HepG2 (cell line): Measurements from ENCODE around the gene RGS19. TPM values are rescaled to one million over a fixed set of nuclear protein-coding genes. Genes with fewer than 3 reads are reported as not detected.

Source experiments
- ARHGAP35 ChIP-seq: sonication (generic); formaldehyde crosslinking; IDR thresholded peaks from 2 replicates; pipeline ENCODE4 v1.9.0; 2022; ENCODE audit warnings: mild to moderate bottlenecking, inconsistent platforms, moderate library complexity, missing genetic modification reagents, borderline replicate concordance
- CHD2 ChIP-seq: IDR thresholded peaks from 2 replicates; pipeline ENCODE4 v1.6.1; 2011; ENCODE audit warnings: low read depth, low read length, improper control_type of control experiment
- DMAP1 ChIP-seq: IDR thresholded peaks from 2 replicates; pipeline ENCODE4 v1.6.1; 2016
- DNMT3B ChIP-seq: conservative IDR thresholded peaks from 2 replicates; pipeline ENCODE4 v1.6.1; 2016; ENCODE audit warnings: missing biosample characterization, control low read depth
- GTF3A ChIP-seq: sonication (generic); formaldehyde crosslinking; conservative IDR thresholded peaks from 2 replicates; pipeline ENCODE4 v1.4.0; 2020; ENCODE audit warnings: mild to moderate bottlenecking, missing genetic modification reagents
- JARID2 ChIP-seq: sonication (generic); formaldehyde crosslinking; IDR thresholded peaks from 2 replicates; pipeline ENCODE4 v1.8.1; 2023; ENCODE audit warnings: missing genetic modification reagents, inconsistent platforms; ENCODE audit not compliant: insufficient replicate concordance
- KAT8 ChIP-seq: IDR thresholded peaks from 2 replicates; pipeline ENCODE4 v1.6.1; 2016; ENCODE audit warnings: missing genetic modification reagents, missing compliant biosample characterization
- MATR3 ChIP-seq: sonication (generic); formaldehyde crosslinking; IDR thresholded peaks from 2 replicates; pipeline ENCODE4 v1.4.0; 2020; ENCODE audit warnings: missing genetic modification reagents
- MAZ ChIP-seq, 2 experiments: sonication (generic) in 1 of 2; formaldehyde crosslinking in 1 of 2; IDR thresholded peaks; 2 replicates each; pipeline versions ENCODE4 v1.5.0 to v1.6.1; 2012 to 2020; ENCODE audit warnings: low read depth in 2 of 2, mild to moderate bottlenecking in 2 of 2, borderline replicate concordance in 1 of 2, improper control_type of control experiment in 1 of 2, low read length in 1 of 2, missing genetic modification reagents in 1 of 2, moderate library complexity in 1 of 2
- MEIS1 ChIP-seq: sonication (generic); formaldehyde crosslinking; IDR thresholded peaks from 2 replicates; pipeline ENCODE4 v1.9.0; 2021; ENCODE audit warnings: mild to moderate bottlenecking, missing genetic modification reagents, moderate library complexity, borderline replicate concordance
- THYN1 ChIP-seq: sonication (generic); formaldehyde crosslinking; IDR thresholded peaks from 2 replicates; pipeline ENCODE4 v1.8.1; 2023; ENCODE audit warnings: low read depth, mild to moderate bottlenecking, moderate library complexity, missing genetic modification reagents, borderline replicate concordance
- XRCC5 ChIP-seq: fragments of 200-400 bp; formaldehyde crosslinking; optimal IDR thresholded peaks from 2 replicates; pipeline ENCODE3; 2017; ENCODE audit warnings: mild to moderate bottlenecking, low read length
- ZC3H13 ChIP-seq: sonication (generic); formaldehyde crosslinking; IDR thresholded peaks from 2 replicates; pipeline ENCODE4 v1.8.1; 2023; ENCODE audit warnings: mild to moderate bottlenecking, missing genetic modification reagents, moderate library complexity
- ZFP36L2 ChIP-seq: sonication (generic); formaldehyde crosslinking; IDR thresholded peaks from 2 replicates; pipeline ENCODE4 v1.4.0; 2020; ENCODE audit warnings: missing genetic modification reagents
- ZFP37 ChIP-seq: sonication (generic); formaldehyde crosslinking; IDR thresholded peaks from 2 replicates; pipeline ENCODE4 v1.4.0; 2020; ENCODE audit warnings: missing genetic modification reagents, borderline replicate concordance
- ZNF264 ChIP-seq: sonication (generic); formaldehyde crosslinking; IDR thresholded peaks from 2 replicates; pipeline ENCODE4 v1.4.0; 2020; ENCODE audit warnings: missing genetic modification reagents
- ZNF34 ChIP-seq: sonication (generic); formaldehyde crosslinking; IDR thresholded peaks from 2 replicates; pipeline ENCODE4 v1.4.0; 2020; ENCODE audit warnings: mild to moderate bottlenecking, missing genetic modification reagents, borderline replicate concordance
- ZNF343 ChIP-seq: sonication (generic); formaldehyde crosslinking; IDR thresholded peaks from 2 replicates; pipeline ENCODE4 v1.4.0; 2020; ENCODE audit warnings: mild to moderate bottlenecking, missing genetic modification reagents
- ZNF616 ChIP-seq: sonication (generic); formaldehyde crosslinking; IDR thresholded peaks from 2 replicates; pipeline ENCODE4 v1.5.0; 2020; ENCODE audit warnings: low read depth, mild to moderate bottlenecking, missing genetic modification reagents
- ZNF777 ChIP-seq: sonication (generic); formaldehyde crosslinking; IDR thresholded peaks from 2 replicates; pipeline ENCODE4 v1.4.0; 2020; ENCODE audit warnings: missing genetic modification reagents
- ZSCAN25 ChIP-seq: sonication (generic); formaldehyde crosslinking; IDR thresholded peaks from 2 replicates; pipeline ENCODE4 v1.8.0; 2022; ENCODE audit warnings: mild to moderate bottlenecking, missing genetic modification reagents
- polyA plus RNA-seq, 8 experiments: library from polyadenylated mRNA; depleted of rRNA in 3 of 8; stranded (reverse) in 7 of 8; unstranded in 1 of 8; fragments of >200 nt; fragmentation: Illumina TruSeq in 4 of 8; extraction: Trizol in 4 of 8; gene quantifications; 2 replicates each; pipeline versions ENCODE4 v1.2.1 to v1.2.3, GENCODE V29; 2011 to 2016; ENCODE audit warnings: low read depth in 4 of 8, missing spikeins in 1 of 8, mixed read lengths in 1 of 8; ENCODE audit not compliant: insufficient read depth in 1 of 8
- total RNA-seq, 5 experiments: library from RNA; depleted of rRNA; stranded (reverse); fragments of >200 nt; fragmentation: Illumina TruSeq; extraction: Trizol; gene quantifications; 2 replicates each; pipeline ENCODE4 v1.2.3, GENCODE V29; 2016; ENCODE audit warnings: low read depth in 1 of 5
- TF ChIP-seq, protein P1 (sequence below): sonication (generic); formaldehyde crosslinking; IDR thresholded peaks from 2 replicates; pipeline ENCODE4 v1.4.0; 2020; ENCODE audit warnings: missing genetic modification reagents
- TF ChIP-seq, protein P2 (sequence below): IDR thresholded peaks from 2 replicates; pipeline ENCODE4 v1.6.1; 2016
- TF ChIP-seq, protein P3 (sequence below): IDR thresholded peaks from 2 replicates; pipeline ENCODE4 v1.6.1; 2018; ENCODE audit warnings: missing genetic modification reagents, mild to moderate bottlenecking, missing compliant biosample characterization
- TF ChIP-seq, protein P4 (sequence below): IDR thresholded peaks from 2 replicates; pipeline ENCODE4 v1.6.1; 2016; ENCODE audit warnings: low read depth

RGS19 gene
- total and polyA plus RNA-seq, 2 of the 13 experiments (the other 11 are each of a cell fraction or from before 2014, with no cell fraction given) = 10.7 to 11.9 TPM

DNA sequence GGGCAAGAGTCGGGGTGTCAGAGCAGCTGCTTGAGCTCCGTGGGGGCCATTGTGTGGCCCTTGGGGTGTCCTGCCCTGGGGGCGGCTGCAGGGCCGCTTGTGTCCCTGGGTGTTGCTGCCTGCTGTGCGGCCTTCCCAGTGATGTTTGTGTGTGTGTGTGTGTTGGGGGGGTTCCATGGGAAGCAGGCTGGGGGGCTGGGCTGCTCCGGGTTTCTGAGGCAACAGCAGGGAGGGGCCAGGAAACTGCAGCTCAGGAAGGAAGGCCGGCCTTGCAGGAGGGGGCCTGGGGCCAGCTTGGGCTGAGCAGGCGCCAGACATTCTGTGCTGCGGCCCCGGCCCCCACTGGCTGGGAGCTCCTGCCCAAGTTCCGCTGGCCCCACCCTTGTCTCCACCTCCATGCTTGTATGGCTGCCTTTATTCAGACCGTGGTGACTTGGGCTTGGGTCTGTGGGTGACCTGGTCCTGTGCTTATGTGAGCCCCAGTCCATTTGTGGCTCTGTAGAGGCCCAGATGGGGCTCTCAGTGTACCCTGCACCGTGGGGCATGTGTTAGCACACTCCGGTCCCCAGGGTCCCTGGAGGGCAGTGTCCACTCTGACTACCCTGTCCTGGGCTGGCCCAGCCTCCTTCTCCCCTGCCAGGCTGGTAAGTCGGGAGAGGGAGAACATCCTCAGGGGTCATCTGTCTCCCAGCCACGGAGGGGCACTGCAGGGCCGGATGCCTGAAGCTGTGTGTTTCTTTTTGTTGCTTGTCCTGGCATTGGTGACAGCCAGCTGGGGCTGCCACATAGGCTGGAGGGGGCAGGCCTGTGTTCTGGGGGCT lies 25.3 kb downstream of the RGS19 start (continued):
- TF ChIP-seq, protein P1, sequence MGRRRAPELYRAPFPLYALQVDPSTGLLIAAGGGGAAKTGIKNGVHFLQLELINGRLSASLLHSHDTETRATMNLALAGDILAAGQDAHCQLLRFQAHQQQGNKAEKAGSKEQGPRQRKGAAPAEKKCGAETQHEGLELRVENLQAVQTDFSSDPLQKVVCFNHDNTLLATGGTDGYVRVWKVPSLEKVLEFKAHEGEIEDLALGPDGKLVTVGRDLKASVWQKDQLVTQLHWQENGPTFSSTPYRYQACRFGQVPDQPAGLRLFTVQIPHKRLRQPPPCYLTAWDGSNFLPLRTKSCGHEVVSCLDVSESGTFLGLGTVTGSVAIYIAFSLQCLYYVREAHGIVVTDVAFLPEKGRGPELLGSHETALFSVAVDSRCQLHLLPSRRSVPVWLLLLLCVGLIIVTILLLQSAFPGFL (CRISPR knock-in tag) = no peak
- TF ChIP-seq ZSCAN25 (CRISPR knock-in tag) (peak; percentile 82; the same call in 1 of the 2 replicates), GTF3A (no peak), ZC3H13 (CRISPR knock-in tag) (no peak), MEIS1 (CRISPR knock-in tag) (0 out of 2 replicates have a peak, but pooled peaks have one; percentile 64), XRCC5 (peak; percentile 84), DNMT3B (CRISPR knock-in tag) (peak; percentile 74; the same call in 1 of the 2 replicates), MATR3 (CRISPR knock-in tag) (no peak), ZFP36L2 (CRISPR knock-in tag) (0 out of 2 replicates have a peak, but pooled peaks have one; percentile 79), ZNF616 (0 out of 2 replicates have a peak, but pooled peaks have one; percentile 32), THYN1 (no peak), MAZ (IDR thresholded peaks at IDR 0.05; ENCODE audit: borderline replicate concordance, low read depth, low read length) (peak; percentile 40; the same call in 1 of the 2 replicates), MAZ (CRISPR knock-in tag; IDR thresholded peaks at IDR 0.05; ENCODE audit: low read depth) (peak; percentile 83), ZNF264 (peak; percentile 93), ZFP37 (CRISPR knock-in tag) (peak; percentile 78; the same call in 1 of the 2 replicates), DMAP1 (peak; percentile 89), JARID2 (CRISPR knock-in tag) (peak; percentile 80), ZNF34 (CRISPR knock-in tag) (no peak), ZNF343 (no peak), CHD2 (no peak), ZNF777 (CRISPR knock-in tag) (peak; percentile 51), ARHGAP35 (CRISPR knock-in tag) (no peak), KAT8 (peak; percentile 88)
- TF ChIP-seq, protein P2, sequence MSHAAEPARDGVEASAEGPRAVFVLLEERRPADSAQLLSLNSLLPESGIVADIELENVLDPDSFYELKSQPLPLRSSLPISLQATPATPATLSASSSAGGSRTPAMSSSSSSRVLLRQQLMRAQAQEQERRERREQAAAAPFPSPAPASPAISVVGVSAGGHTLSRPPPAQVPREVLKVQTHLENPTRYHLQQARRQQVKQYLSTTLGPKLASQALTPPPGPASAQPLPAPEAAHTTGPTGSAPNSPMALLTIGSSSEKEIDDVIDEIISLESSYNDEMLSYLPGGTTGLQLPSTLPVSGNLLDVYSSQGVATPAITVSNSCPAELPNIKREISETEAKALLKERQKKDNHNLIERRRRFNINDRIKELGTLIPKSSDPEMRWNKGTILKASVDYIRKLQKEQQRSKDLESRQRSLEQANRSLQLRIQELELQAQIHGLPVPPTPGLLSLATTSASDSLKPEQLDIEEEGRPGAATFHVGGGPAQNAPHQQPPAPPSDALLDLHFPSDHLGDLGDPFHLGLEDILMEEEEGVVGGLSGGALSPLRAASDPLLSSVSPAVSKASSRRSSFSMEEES (CRISPR knock-in tag) = peak; percentile 64; the same call in 1 of the 2 replicates
- TF ChIP-seq, protein P3, sequence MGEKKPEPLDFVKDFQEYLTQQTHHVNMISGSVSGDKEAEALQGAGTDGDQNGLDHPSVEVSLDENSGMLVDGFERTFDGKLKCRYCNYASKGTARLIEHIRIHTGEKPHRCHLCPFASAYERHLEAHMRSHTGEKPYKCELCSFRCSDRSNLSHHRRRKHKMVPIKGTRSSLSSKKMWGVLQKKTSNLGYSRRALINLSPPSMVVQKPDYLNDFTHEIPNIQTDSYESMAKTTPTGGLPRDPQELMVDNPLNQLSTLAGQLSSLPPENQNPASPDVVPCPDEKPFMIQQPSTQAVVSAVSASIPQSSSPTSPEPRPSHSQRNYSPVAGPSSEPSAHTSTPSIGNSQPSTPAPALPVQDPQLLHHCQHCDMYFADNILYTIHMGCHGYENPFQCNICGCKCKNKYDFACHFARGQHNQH (CRISPR knock-in tag) = peak; percentile 90
- TF ChIP-seq, protein P4, sequence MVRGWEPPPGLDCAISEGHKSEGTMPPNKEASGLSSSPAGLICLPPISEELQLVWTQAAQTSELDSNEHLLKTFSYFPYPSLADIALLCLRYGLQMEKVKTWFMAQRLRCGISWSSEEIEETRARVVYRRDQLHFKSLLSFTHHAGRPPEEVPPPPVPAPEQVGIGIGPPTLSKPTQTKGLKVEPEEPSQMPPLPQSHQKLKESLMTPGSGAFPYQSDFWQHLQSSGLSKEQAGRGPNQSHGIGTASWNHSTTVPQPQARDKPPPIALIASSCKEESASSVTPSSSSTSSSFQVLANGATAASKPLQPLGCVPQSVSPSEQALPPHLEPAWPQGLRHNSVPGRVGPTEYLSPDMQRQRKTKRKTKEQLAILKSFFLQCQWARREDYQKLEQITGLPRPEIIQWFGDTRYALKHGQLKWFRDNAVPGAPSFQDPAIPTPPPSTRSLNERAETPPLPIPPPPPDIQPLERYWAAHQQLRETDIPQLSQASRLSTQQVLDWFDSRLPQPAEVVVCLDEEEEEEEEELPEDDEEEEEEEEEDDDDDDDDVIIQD = peak; percentile 70
